Stimulated activated CD4-positive, alpha-beta T cell treated with anti-CD3 and anti-CD28 coated beads, Interleukin-15, amount 100 ng/mL, for 48 hours (primary cell): ENCODE measurements around the gene HNRNPA2B1.

ENCODE experiments used
- DNase-seq, 2 donors: peaks; one replicate each; pipeline ENCODE4 v3.0.0-alpha.2; 2020; ENCODE audit warnings: low read depth in 2 of 2

Gene HNRNPA2B1

GRCh38 chr7:26147030-26147429 lies 53.5 kb downstream of the HNRNPA2B1 start:
- DNase-seq = no peak

- no peak for DNase-seq
Observed at GRCh38 chr7:26145238-26145637, 55.3 kb downstream of the HNRNPA2B1 start.

DNA sequence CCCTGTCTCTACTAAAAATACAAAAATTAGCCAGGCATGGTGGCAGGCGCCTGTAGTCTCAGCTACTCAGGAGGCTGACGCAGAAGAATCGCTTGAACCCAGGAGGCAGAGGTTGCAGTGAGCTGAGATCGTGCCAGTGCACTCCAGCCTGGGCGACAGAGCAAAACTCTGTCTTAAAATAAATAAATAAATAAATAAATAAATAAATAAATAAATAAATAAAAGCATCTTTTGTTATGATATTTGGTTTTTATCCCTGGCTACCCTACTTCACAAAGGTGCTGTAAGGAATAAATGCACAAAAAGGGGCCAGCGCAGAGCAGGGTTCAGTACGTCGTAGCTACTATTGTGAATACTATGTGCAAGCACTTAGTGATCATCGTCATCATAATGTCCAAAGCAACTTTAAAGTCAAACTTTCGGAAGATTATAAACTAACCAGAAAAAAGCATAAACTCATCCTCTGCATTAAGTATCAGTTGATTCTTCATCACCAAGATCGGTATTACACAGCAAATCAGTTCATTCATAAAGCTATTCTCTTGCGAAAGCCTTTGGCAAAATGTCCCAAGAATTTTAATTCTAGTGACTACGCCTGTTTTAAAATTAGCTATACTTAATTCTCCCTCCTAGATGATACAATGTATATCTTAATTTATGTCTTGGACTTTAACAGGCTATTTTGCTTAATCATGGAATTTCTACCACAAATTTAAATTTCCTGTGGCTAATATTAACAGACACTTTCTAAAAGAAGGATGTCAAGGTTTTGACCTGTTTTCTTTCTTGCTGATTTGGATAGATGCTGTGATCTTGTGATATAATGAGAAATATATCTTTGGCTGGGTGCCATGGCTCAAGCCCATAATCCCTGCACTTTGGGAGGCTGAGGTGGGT lies 56.1 kb downstream of the HNRNPA2B1 start:
- no peak for DNase-seq

DNA sequence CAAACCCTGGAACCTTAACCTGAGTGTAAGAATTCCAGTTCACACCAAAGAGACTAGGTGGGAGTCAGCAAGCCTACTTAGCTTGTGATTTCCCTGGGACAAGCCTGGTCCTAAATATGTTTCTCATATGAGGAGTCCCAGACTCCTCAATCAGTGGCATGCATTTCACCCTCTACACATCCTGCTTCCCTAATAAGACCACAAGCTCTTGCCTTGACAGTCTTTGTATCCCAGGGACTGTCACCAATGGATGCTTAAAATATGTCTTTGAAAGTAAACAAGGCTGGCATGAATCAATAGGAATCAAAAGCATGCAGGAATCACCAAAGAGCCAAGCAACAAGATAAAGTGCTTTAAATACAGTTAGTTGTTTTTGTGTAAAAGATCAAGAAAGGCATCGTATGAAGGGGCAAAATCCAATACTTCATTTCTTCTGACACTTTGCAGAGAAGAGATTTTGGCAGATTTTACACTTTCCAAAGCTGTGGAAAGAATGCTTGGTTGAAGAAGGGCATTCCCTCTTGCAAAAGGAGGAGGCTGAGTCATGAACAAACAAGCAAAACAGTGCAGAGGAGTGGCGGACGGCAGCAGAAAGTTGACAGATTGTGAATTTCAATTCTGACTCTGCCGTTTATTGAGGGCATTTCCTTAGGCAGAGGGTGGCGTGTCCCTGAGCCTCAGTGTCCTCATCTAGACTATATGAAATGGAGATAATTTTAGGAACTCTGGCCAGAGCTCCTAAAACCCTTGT lies 57.1 kb downstream of the HNRNPA2B1 start:
- no peak for DNase-seq

DNA sequence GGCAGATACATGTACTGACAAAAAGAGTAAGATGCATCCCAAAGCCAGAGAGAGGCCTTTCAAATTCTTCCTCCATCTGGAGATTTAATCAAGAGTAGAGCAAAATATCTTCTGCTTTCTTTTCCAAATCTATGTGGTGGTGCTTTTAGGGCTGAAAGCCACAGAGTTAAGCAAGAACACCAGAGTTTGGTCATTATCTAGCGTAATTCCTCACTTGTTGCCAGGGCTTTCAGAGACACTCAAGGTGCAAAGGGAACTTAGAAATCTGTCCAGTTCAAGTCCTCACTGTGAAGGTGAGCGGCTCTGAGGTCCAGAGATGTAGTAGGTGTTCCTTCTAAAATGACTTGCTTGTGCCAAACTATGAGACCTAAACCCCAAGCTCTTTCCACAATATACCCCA lies 59.5 kb downstream of the HNRNPA2B1 start:
- DNase-seq = no peak

DNA sequence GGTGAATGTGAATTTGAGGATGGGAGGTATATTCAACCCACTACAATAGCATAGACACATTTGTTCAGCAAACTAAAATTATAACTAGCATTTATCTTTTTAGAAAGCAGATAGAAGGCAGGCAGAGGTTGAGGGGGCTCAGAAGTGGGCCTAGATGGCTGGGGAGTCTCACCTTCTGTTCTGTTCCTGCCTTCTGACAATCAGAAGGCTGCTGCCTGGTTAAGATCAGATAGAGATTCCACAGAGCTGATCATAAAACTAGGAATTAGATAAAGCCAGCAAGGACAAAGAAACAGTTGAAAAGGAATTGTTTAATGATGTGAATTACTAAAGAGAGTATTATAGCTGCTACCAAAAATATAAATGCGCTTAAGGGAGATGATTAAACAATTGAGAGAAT lies 60.2 kb downstream of the HNRNPA2B1 start:
- DNase-seq = no peak
